GM18909 (cell line): ENCODE measurements around the gene KLK2.

ENCODE experiments used
- ATAC-seq: cut with Tn5 transposase; IDR thresholded peaks from one replicate; pipeline ENCODE4 v1.9.1; 2021; ENCODE audit warnings: mild to moderate bottlenecking; ENCODE audit not compliant: unreplicated experiment, poor library complexity

The KLK2 gene

DNA sequence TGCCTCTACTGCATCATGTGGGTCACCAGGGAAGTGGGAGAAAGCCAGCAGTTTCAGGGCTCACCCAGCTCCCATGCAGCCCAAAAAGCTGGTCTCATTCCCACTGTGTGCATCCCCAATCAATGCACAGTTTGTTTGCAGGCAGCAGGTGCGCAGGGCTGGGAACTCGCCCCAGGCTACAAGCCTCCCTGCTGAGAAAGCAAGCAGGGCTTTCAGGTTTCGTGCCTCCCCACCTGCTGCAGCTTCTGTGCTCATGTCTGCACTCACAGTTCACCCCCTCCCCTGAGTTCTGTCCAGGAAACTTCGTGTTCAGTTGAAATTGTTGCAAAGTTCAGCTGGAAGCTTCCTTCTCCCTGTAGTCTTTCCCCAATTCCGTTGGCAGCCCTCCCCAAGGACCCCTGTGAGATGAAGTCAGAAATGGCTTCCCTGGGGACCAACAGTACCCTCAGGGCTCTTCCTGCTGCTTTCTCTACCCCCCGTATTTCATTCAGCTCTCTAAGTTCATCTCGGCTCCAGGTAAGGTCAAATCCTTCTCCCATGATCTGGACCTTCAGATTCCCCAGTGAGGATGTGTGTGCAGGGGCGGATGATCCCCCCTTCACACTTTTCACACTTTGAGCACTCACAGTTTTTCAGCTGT, 28.8 kb upstream of the KLK2 start:
- ATAC-seq: no peak

GRCh38 chr19:50850738-50851137, 22.5 kb upstream of the KLK2 start:
- no peak for ATAC-seq

DNA sequence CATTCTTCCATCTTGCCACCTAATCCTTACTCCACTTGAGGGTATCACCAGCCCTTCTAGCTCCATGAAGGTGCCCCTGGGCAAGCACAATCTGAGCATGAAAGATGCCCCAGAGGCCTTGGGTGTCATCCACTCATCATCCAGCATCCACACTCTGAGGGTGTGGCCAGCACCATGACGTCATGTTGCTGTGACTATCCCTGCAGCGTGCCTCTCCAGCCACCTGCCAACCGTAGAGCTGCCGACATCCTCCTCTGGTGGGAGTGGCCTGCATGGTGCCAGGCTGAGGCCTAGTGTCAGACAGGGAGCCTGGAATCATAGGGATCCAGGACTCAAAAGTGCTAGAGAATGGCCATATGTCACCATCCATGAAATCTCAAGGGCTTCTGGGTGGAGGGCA, 21.6 kb upstream of the KLK2 start:
- ATAC-seq: no peak

GRCh38 chr19:50854636-50855410, 18.4 kb upstream of the KLK2 start, which contains the start of gene KLK3:
Gene KLK3, plus strand, starts transcription at chr19:50854915. Its CDS starts 41 bp downstream, at chr19:50854956.
- ATAC-seq: no peak

DNA sequence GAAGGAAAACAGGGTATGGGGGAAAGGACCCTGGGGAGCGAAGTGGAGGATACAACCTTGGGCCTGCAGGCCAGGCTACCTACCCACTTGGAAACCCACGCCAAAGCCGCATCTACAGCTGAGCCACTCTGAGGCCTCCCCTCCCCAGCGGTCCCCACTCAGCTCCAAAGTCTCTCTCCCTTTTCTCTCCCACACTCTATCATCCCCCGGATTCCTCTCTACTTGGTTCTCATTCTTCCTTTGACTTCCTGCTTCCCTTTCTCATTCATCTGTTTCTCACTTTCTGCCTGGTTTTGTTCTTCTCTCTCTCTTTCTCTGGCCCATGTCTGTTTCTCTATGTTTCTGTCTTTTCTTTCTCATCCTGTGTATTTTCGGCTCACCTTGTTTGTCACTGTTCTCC, 15.9 kb upstream of the KLK2 start:
- ATAC-seq: no peak

- ATAC-seq: no peak
Measured at GRCh38 chr19:50858886-50859285, 14.4 kb upstream of the KLK2 start.

DNA sequence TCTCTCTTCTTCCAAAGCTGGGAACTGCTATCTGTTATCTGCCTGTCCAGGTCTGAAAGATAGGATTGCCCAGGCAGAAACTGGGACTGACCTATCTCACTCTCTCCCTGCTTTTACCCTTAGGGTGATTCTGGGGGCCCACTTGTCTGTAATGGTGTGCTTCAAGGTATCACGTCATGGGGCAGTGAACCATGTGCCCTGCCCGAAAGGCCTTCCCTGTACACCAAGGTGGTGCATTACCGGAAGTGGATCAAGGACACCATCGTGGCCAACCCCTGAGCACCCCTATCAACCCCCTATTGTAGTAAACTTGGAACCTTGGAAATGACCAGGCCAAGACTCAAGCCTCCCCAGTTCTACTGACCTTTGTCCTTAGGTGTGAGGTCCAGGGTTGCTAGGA, 13.4 kb upstream of the KLK2 start:
- no peak for ATAC-seq

DNA sequence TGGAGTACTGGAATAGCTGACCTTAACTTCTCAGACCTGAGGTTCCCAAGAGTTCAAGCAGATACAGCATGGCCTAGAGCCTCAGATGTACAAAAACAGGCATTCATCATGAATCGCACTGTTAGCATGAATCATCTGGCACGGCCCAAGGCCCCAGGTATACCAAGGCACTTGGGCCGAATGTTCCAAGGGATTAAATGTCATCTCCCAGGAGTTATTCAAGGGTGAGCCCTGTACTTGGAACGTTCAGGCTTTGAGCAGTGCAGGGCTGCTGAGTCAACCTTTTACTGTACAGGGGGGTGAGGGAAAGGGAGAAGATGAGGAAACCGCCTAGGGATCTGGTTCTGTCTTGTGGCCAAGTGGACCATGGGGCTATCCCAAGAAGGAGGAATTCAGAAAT, 12.2 kb upstream of the KLK2 start:
- no peak for ATAC-seq

DNA sequence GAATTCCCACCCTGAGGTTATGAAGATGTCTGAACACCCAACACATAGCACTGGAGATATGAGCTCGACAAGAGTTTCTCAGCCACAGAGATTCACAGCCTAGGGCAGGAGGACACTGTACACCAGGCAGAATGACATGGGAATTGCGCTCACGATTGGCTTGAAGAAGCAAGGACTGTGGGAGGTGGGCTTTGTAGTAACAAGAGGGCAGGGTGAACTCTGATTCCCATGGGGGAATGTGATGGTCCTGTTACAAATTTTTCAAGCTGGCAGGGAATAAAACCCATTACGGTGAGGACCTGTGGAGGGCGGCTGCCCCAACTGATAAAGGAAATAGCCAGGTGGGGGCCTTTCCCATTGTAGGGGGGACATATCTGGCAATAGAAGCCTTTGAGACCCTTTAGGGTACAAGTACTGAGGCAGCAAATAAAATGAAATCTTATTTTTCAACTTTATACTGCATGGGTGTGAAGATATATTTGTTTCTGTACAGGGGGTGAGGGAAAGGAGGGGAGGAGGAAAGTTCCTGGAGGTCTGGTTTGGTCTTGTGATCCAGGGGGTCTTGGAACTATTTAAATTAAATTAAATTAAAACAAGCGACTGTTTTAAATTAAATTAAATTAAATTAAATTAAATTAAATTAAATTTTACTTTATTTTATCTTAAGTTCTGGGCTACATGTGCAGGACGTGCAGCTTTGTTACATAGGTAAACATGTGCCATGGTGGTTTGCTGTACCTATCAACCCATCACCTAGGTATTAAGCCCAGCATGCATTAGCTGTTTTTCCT, 11.5 kb upstream of the KLK2 start:
- ATAC-seq: no peak

- ATAC-seq: no peak
Measured at GRCh38 chr19:50869479-50869878, 3.8 kb upstream of the KLK2 start.

- ATAC-seq: no peak
Measured at GRCh38 chr19:50870417-50871089, 2.7 kb upstream of the KLK2 start.

- no peak for ATAC-seq
Measured at GRCh38 chr19:50874211-50874610, 972 bp downstream of the KLK2 start.

GRCh38 chr19:50875795-50876422, 2.7 kb downstream of the KLK2 start:
- ATAC-seq: no peak

- no peak for ATAC-seq
Measured at GRCh38 chr19:50876456-50876855, 3.2 kb downstream of the KLK2 start.

GRCh38 chr19:50877338-50877737, 4.1 kb downstream of the KLK2 start:
- no peak for ATAC-seq

DNA sequence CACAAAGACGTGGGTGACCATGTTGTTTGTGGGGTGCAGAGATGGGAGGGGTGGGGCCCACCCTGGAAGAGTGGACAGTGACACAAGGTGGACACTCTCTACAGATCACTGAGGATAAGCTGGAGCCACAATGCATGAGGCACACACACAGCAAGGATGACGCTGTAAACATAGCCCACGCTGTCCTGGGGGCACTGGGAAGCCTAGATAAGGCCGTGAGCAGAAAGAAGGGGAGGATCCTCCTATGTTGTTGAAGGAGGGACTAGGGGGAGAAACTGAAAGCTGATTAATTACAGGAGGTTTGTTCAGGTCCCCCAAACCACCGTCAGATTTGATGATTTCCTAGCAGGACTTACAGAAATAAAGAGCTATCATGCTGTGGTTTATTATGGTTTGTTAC, 5.6 kb downstream of the KLK2 start:
- ATAC-seq: no peak

DNA sequence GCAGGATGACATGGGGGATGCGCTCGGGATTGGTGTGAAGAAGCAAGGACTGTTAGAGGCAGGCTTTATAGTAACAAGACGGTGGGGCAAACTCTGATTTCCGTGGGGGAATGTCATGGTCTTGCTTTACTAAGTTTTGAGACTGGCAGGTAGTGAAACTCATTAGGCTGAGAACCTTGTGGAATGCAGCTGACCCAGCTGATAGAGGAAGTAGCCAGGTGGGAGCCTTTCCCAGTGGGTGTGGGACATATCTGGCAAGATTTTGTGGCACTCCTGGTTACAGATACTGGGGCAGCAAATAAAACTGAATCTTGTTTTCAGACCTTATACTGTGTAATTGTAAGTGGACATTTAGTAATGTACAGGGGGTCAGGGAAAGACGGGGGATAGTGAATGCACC, 7.0 kb downstream of the KLK2 start:
- ATAC-seq: no peak

DNA sequence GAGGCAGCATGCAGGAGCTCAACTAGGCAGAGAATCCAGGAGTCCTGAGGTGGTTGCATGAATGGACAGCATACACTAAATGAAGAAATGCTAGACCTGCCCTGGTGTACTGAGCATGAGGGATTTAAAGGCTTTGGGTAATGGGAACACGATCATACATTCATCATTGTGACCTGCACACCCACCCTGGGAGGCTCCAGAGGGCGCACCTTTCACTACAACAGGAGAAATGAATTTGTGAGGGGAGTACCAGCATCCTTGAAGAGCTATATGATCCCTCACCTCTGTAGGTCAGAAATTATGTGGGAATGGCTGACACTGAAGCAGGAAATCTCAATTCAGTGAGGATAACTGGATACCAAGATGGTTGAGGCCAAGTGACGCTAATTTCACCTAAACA, 8.9 kb downstream of the KLK2 start:
- no peak for ATAC-seq

DNA sequence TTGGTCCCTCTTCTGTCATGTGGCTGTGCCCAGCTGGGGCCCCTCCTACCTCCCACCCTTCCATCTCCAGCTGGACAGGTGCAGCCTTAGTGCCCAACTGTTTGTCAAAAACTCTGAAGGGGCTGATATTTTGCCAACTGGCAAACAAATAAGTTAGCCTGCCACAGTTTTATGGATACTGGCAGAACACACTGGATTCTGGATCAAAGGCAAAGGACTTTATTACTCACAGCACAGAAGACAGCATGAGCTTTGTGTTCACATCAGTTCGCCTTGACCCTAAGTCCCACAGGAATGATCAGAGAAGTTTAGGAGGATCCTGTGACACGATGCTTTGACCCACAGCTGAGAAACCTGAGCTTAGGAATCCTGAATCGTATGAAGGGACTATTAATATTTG, 16.4 kb downstream of the KLK2 start:
- ATAC-seq: no peak
